ENCODE measurements around the gene BCAS2. TPM values are rescaled to one million over a fixed set of nuclear protein-coding genes. Genes with fewer than 3 reads are reported as not detected.

The BCAS2 gene
- total RNA-seq, 1 donor from 2014 or later, result 26.1 TPM

GRCh38 chr1:114549137-114549536, 32.3 kb downstream of the BCAS2 start:
- Histone ChIP-seq H3K9me3 (no peaks in the 10 kb centered on the region), H3K27me3 (no peaks in the 10 kb centered on the region), H3K4me3 (no peak overlapping the region), H3K4me1 (no peaks in the 10 kb centered on the region), H3K36me3 (no peaks in the 10 kb centered on the region), H3K27ac (no peak overlapping the region)
- intact Hi-C loops (cut with DNase I), result no loop called here
- no peak for DNase-seq (ENCODE audit: low spot score in 2 of 2)
- no peak for TF ChIP-seq CTCF (IDR thresholded peaks at IDR 0.05)

GRCh38 chr1:114547076-114547475, 34.3 kb downstream of the BCAS2 start:
- H3K9me3 ChIP-seq, result no peaks in the 10 kb centered on the region
- H3K4me3 ChIP-seq, result no peak overlapping the region
- H3K27me3 ChIP-seq, result no peaks in the 10 kb centered on the region
- no peak for DNase-seq (ENCODE audit: low spot score in 2 of 2)
- no peak for TF ChIP-seq CTCF (IDR thresholded peaks at IDR 0.05)
- intact Hi-C loops (cut with DNase I), result no loop called here
- H3K36me3 ChIP-seq, result no peaks in the 10 kb centered on the region
- H3K27ac ChIP-seq, result no peak overlapping the region
- H3K4me1 ChIP-seq, result no peaks in the 10 kb centered on the region

- intact Hi-C loops (cut with DNase I), result no loop called here
- no peak for TF ChIP-seq CTCF (IDR thresholded peaks at IDR 0.05)
- Histone ChIP-seq H3K36me3 (no peaks in the 10 kb centered on the region), H3K4me3 (no peak overlapping the region), H3K4me1 (no peaks in the 10 kb centered on the region), H3K27ac (no peak overlapping the region), H3K9me3 (no peaks in the 10 kb centered on the region), H3K27me3 (no peaks in the 10 kb centered on the region)
- no peak for DNase-seq (ENCODE audit: low spot score in 2 of 2)
Observed at GRCh38 chr1:114545796-114546195, 35.6 kb downstream of the BCAS2 start.

GRCh38 chr1:114545315-114545714, 36.1 kb downstream of the BCAS2 start:
- Histone ChIP-seq H3K9me3 (no peaks in the 10 kb centered on the region), H3K27ac (no peak overlapping the region), H3K4me3 (no peak overlapping the region), H3K27me3 (no peaks in the 10 kb centered on the region), H3K4me1 (no peaks in the 10 kb centered on the region), H3K36me3 (no peaks in the 10 kb centered on the region)
- intact Hi-C loops (cut with DNase I), result no loop called here
- no peak for TF ChIP-seq CTCF (IDR thresholded peaks at IDR 0.05)
- DNase-seq (ENCODE audit: low spot score in 2 of 2), result no peak

- Histone ChIP-seq H3K4me3 (no peak overlapping the region), H3K27me3 (no peaks in the 10 kb centered on the region), H3K36me3 (no peaks in the 10 kb centered on the region), H3K9me3 (no peaks in the 10 kb centered on the region), H3K27ac (no peak overlapping the region), H3K4me1 (no peaks in the 10 kb centered on the region)
- TF ChIP-seq CTCF (IDR thresholded peaks at IDR 0.05), result no peak
- intact Hi-C loops (cut with DNase I), result no loop called here
- DNase-seq (ENCODE audit: low spot score in 2 of 2), result no peak
Observed at GRCh38 chr1:114540821-114541220, 40.6 kb downstream of the BCAS2 start.

GRCh38 chr1:114540272-114540671, 41.1 kb downstream of the BCAS2 start:
- TF ChIP-seq CTCF (IDR thresholded peaks at IDR 0.05), result no peak
- no peaks in the 10 kb centered on the region for H3K27me3 ChIP-seq
- H3K27ac ChIP-seq, result no peak overlapping the region
- H3K36me3 ChIP-seq, result no peaks in the 10 kb centered on the region
- no peaks in the 10 kb centered on the region for H3K9me3 ChIP-seq
- no peak overlapping the region for H3K4me3 ChIP-seq
- intact Hi-C loops (cut with DNase I), result no loop called here
- DNase-seq (ENCODE audit: low spot score in 2 of 2), result no peak
- H3K4me1 ChIP-seq, result no peaks in the 10 kb centered on the region
